Cardiac muscle cell (in vitro differentiated cells and primary cell): ENCODE measurements around the gene NEGR1. TPM values are rescaled to one million over a fixed set of nuclear protein-coding genes. Genes with fewer than 3 reads are reported as not detected.

ENCODE experiments used
- DNase-seq, 2 donors: peaks; one replicate each; pipeline versions ENCODE4 v3.0.0 to v3.0.0-alpha.2; 2010 to 2017; ENCODE audit warnings: low read depth in 1 of 2, low spot score in 1 of 2
- H3K27ac ChIP-seq: fragments of 200-600 bp; sonication (generic); 2 replicates; pipeline ENCODE4 v1.5.1; 2016
- H3K27me3 ChIP-seq: fragments of 200-600 bp; sonication (generic); 2 replicates; pipeline ENCODE4 v1.6.0; 2016; ENCODE audit warnings: control low read depth
- H3K36me3 ChIP-seq: fragments of 200-600 bp; sonication (generic); 2 replicates; pipeline ENCODE4 v1.5.1; 2016; ENCODE audit warnings: control low read depth
- H3K4me1 ChIP-seq: fragments of 200-600 bp; sonication (generic); 2 replicates; pipeline ENCODE4 v1.8.1; 2017; ENCODE audit warnings: low read depth, mild to moderate bottlenecking, mixed run types
- H3K4me3 ChIP-seq: fragments of 200-600 bp; sonication (generic); 2 replicates; pipeline ENCODE4 v1.5.1; 2016; ENCODE audit warnings: mild to moderate bottlenecking
- H3K9me3 ChIP-seq: fragments of 200-600 bp; sonication (generic); 2 replicates; pipeline ENCODE4 v1.5.1; 2017; ENCODE audit warnings: low read depth, mild to moderate bottlenecking, control low read depth
- CTCF ChIP-seq: IDR thresholded peaks from 2 replicates; pipeline ENCODE4 v1.5.1; 2012; ENCODE audit warnings: low read depth, mild to moderate bottlenecking, low read length
- polyA plus RNA-seq: library from polyadenylated mRNA; unstranded; fragments of >200 nt; fragmentation: Nextera tagmentation; extraction: Ambion mirVana; gene quantifications from 2 replicates; pipeline ENCODE4 v1.2.1, GENCODE V29; 2016
- total RNA-seq: library from RNA; depleted of rRNA; stranded (reverse); fragments of >200 nt; gene quantifications from 2 replicates; pipeline ENCODE4 v1.2.3, GENCODE V29; 2016

The NEGR1 gene
- total and polyA plus RNA-seq, 2 experiments from 2014 or later, result 0.06 to 0.20 TPM

GRCh38 chr1:71434240-71434639 is 848.1 kb downstream of the NEGR1 start:
- Histone ChIP-seq H3K27ac (no peak overlapping the region), H3K4me1 (no peaks in the 10 kb centered on the region), H3K4me3 (no peak overlapping the region), H3K36me3 (no peaks in the 10 kb centered on the region), H3K9me3 (no peaks in the 10 kb centered on the region), H3K27me3 (no peaks in the 10 kb centered on the region)
- TF ChIP-seq CTCF, result no peak
- DNase-seq, result no peak

DNA sequence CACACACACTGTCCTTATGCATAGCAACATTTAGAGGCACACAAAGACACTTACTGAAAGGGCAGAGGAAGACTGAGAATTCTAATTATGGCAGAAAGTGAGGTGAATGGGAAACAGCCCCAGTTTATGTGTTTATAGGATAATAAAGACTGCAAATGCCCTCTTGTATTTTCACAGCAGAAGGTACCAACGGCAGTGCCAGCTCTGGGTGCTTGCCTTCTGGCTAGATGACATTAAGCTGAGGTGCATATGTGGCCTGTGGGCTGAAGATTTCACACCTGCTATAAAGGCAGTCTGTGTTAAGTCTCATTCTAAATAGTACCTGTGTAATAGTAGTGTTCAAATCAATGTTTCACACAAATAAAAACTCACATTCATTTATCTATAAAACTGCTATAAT is 854.3 kb downstream of the NEGR1 start:
- no peak for DNase-seq
- no peak overlapping the region for H3K4me3 ChIP-seq
- no peaks in the 10 kb centered on the region for H3K36me3 ChIP-seq
- no peak overlapping the region for H3K27ac ChIP-seq
- H3K27me3 ChIP-seq, result no peaks in the 10 kb centered on the region
- no peaks in the 10 kb centered on the region for H3K9me3 ChIP-seq
- H3K4me1 ChIP-seq, result no peaks in the 10 kb centered on the region
- TF ChIP-seq CTCF, result no peak

DNA sequence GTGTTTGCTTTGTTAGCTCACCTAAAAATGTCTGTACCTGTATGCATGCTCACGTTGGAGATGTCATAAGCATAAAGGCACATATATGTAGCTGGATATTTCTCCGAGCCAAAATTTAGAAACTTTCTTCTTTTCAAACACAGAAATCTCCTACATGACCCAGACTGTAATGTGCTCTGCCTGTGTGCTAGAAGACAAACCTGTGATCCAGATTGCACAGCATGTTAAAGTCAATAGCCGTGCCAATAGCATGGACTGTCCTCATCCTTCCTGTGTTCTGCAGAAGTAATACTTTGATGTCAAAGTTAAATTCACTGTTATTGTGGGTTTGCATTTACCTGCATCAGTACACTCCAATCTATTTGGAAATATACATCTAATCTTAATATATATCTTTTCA is 855.3 kb downstream of the NEGR1 start:
- no peak overlapping the region for H3K27ac ChIP-seq
- H3K4me1 ChIP-seq, result no peaks in the 10 kb centered on the region
- no peaks in the 10 kb centered on the region for H3K9me3 ChIP-seq
- H3K36me3 ChIP-seq, result no peaks in the 10 kb centered on the region
- no peak overlapping the region for H3K4me3 ChIP-seq
- no peak for TF ChIP-seq CTCF
- no peaks in the 10 kb centered on the region for H3K27me3 ChIP-seq
- no peak for DNase-seq

DNA sequence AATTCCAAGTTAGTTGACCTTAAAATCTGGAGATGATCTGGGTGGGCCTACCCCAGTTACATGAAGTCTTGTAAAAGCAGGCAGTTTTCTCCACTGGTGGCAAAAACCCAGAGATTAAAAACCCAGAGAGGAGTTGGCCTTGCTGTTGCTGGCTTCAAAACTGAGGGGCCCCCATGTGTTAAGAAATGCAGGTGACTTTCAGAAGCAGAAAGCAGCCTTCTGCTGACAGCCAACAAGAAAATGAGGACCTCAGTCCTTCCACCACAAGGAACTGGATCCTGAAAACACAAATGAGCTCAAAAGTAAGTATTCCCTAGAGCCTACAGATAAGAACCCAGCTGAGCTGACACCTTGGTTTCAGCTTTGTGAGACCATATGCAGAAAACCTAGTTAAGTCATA is 857.8 kb downstream of the NEGR1 start:
- Histone ChIP-seq H3K4me3 (no peak overlapping the region), H3K27ac (no peak overlapping the region), H3K9me3 (no peaks in the 10 kb centered on the region), H3K36me3 (no peaks in the 10 kb centered on the region), H3K27me3 (no peaks in the 10 kb centered on the region), H3K4me1 (no peaks in the 10 kb centered on the region)
- no peak for DNase-seq
- no peak for TF ChIP-seq CTCF

DNA sequence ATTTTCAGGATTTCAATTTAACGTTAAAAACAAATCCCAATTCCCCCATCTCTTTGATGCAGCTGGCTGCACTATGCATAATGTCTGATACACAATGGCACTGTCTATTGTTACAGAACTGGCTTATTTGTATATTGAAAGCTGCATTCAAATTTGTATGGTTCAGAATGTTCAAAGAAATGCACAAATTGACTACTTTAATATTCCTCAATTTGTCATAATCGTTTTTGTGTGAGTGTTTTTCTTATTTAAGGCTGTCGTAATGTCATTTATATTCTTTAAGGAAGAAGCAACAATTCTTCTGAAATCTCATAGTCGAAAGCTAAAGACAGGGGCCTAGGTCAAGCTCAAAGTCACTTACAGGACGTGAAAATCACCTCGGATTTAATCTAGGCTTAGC is 860.1 kb downstream of the NEGR1 start:
- Histone ChIP-seq H3K4me1 (no peaks in the 10 kb centered on the region), H3K36me3 (no peaks in the 10 kb centered on the region), H3K27ac (no peak overlapping the region), H3K9me3 (no peaks in the 10 kb centered on the region), H3K27me3 (no peaks in the 10 kb centered on the region), H3K4me3 (no peak overlapping the region)
- DNase-seq, result no peak
- no peak for TF ChIP-seq CTCF

- no peak for DNase-seq
- Histone ChIP-seq H3K27ac (no peak overlapping the region), H3K27me3 (no peaks in the 10 kb centered on the region), H3K4me1 (no peaks in the 10 kb centered on the region), H3K9me3 (no peaks in the 10 kb centered on the region), H3K36me3 (no peaks in the 10 kb centered on the region), H3K4me3 (no peak overlapping the region)
- no peak for TF ChIP-seq CTCF
Measured at GRCh38 chr1:71417421-71417820, 864.9 kb downstream of the NEGR1 start.
